HepG2 (cell line): Measurements from ENCODE around the gene NUDT22. TPM values are rescaled to one million over a fixed set of nuclear protein-coding genes. Genes with fewer than 3 reads are reported as not detected.

Source experiments
- AHR ChIP-seq: IDR thresholded peaks from 2 replicates; pipeline ENCODE4 v1.6.1; 2018; ENCODE audit warnings: missing genetic modification reagents, missing compliant biosample characterization
- CCDC6 ChIP-seq: sonication (generic); formaldehyde crosslinking; IDR thresholded peaks from 2 replicates; pipeline ENCODE4 v1.8.1; 2022; ENCODE audit warnings: mild to moderate bottlenecking, missing genetic modification reagents, moderate library complexity
- CEBPG ChIP-seq: IDR thresholded peaks from 2 replicates; pipeline ENCODE4 v1.6.1; 2016
- CREB1 ChIP-seq, 2 experiments: fragments of 450-650 bp in 1 of 2; IDR thresholded peaks; 2 replicates each; pipeline ENCODE4 v1.6.1; 2016 to 2017; ENCODE audit warnings: control low read depth in 1 of 2, mild to moderate bottlenecking in 1 of 2, missing compliant biosample characterization in 1 of 2, missing genetic modification characterization in 1 of 2
- ELF3 ChIP-seq: IDR thresholded peaks from 2 replicates; pipeline ENCODE4 v1.6.1; 2016; ENCODE audit warnings: missing genetic modification reagents, missing compliant biosample characterization
- ETV5 ChIP-seq: IDR thresholded peaks from 2 replicates; pipeline ENCODE4 v1.6.1; 2018; ENCODE audit warnings: missing biosample characterization, missing genetic modification reagents, inconsistent platforms, borderline replicate concordance
- HMG20A ChIP-seq: IDR thresholded peaks from 2 replicates; pipeline ENCODE4 v1.6.1; 2016; ENCODE audit warnings: borderline replicate concordance
- HNRNPK ChIP-seq: fragments of 200-400 bp; formaldehyde crosslinking; IDR thresholded peaks from 2 replicates; pipeline ENCODE4 v1.6.1; 2018; ENCODE audit warnings: low read length, low read depth, moderate library complexity, mild to moderate bottlenecking; ENCODE audit not compliant: poor library complexity, severe bottlenecking
- JUNB ChIP-seq: sonication (generic); formaldehyde crosslinking; IDR thresholded peaks from 2 replicates; pipeline ENCODE4 v1.8.0; 2022; ENCODE audit warnings: missing genetic modification reagents, mild to moderate bottlenecking, borderline replicate concordance
- NCOA5 ChIP-seq: sonication (generic); formaldehyde crosslinking; IDR thresholded peaks from 2 replicates; pipeline ENCODE4 v1.4.0; 2020; ENCODE audit warnings: missing genetic modification reagents
- NFKB2 ChIP-seq: sonication (generic); formaldehyde crosslinking; IDR thresholded peaks from 2 replicates; pipeline ENCODE4 v1.4.0; 2020; ENCODE audit warnings: missing genetic modification reagents, borderline replicate concordance
- PAWR ChIP-seq: sonication (generic); formaldehyde crosslinking; IDR thresholded peaks from 2 replicates; pipeline ENCODE4 v1.4.0; 2020; ENCODE audit warnings: missing genetic modification reagents, mild to moderate bottlenecking, borderline replicate concordance
- SCMH1 ChIP-seq: sonication (generic); formaldehyde crosslinking; IDR thresholded peaks from 2 replicates; pipeline ENCODE4 v1.9.0; 2021; ENCODE audit warnings: missing genetic modification reagents, mild to moderate bottlenecking, borderline replicate concordance
- TBX3 ChIP-seq: fragments of 450-650 bp; IDR thresholded peaks from 2 replicates; pipeline ENCODE4 v1.6.1; 2017; ENCODE audit warnings: antibody characterized with exemption, mild to moderate bottlenecking, inconsistent platforms, borderline replicate concordance
- WIZ ChIP-seq: sonication (generic); formaldehyde crosslinking; IDR thresholded peaks from 2 replicates; pipeline ENCODE4 v1.5.1; 2020; ENCODE audit warnings: mild to moderate bottlenecking, missing genetic modification reagents
- ZBTB3 ChIP-seq: sonication (generic); formaldehyde crosslinking; IDR thresholded peaks from 2 replicates; pipeline ENCODE4 v1.4.0; 2020; ENCODE audit warnings: low read depth, mild to moderate bottlenecking, moderate library complexity, missing genetic modification reagents, borderline replicate concordance
- ZGPAT ChIP-seq: IDR thresholded peaks from 2 replicates; pipeline ENCODE4 v1.6.1; 2016; ENCODE audit warnings: mild to moderate bottlenecking
- ZNF280B ChIP-seq: sonication (generic); formaldehyde crosslinking; IDR thresholded peaks from 2 replicates; pipeline ENCODE4 v1.5.0; 2020; ENCODE audit warnings: missing genetic modification reagents, mild to moderate bottlenecking, borderline replicate concordance
- ZNF343 ChIP-seq: sonication (generic); formaldehyde crosslinking; IDR thresholded peaks from 2 replicates; pipeline ENCODE4 v1.4.0; 2020; ENCODE audit warnings: mild to moderate bottlenecking, missing genetic modification reagents
- ZNF550 ChIP-seq: sonication (generic); formaldehyde crosslinking; IDR thresholded peaks from 2 replicates; pipeline ENCODE4 v1.4.0; 2020; ENCODE audit warnings: mild to moderate bottlenecking, missing genetic modification reagents, borderline replicate concordance
- ZNF800 ChIP-seq: sonication (generic); formaldehyde crosslinking; IDR thresholded peaks from 2 replicates; pipeline ENCODE4 v1.4.0; 2020; ENCODE audit warnings: missing genetic modification reagents
- ZNF878 ChIP-seq: sonication (generic); formaldehyde crosslinking; IDR thresholded peaks from 2 replicates; pipeline ENCODE4 v1.8.1; 2023; ENCODE audit warnings: mild to moderate bottlenecking, missing genetic modification reagents, moderate library complexity
- ZNF891 ChIP-seq: sonication (generic); formaldehyde crosslinking; IDR thresholded peaks from 2 replicates; pipeline ENCODE4 v1.5.0; 2020; ENCODE audit warnings: mild to moderate bottlenecking, missing genetic modification reagents
- polyA plus RNA-seq, 8 experiments: library from polyadenylated mRNA; depleted of rRNA in 3 of 8; stranded (reverse) in 7 of 8; unstranded in 1 of 8; fragments of >200 nt; fragmentation: Illumina TruSeq in 4 of 8; extraction: Trizol in 4 of 8; gene quantifications; 2 replicates each; pipeline versions ENCODE4 v1.2.1 to v1.2.3, GENCODE V29; 2011 to 2016; ENCODE audit warnings: low read depth in 4 of 8, missing spikeins in 1 of 8, mixed read lengths in 1 of 8; ENCODE audit not compliant: insufficient read depth in 1 of 8
- total RNA-seq, 5 experiments: library from RNA; depleted of rRNA; stranded (reverse); fragments of >200 nt; fragmentation: Illumina TruSeq; extraction: Trizol; gene quantifications; 2 replicates each; pipeline ENCODE4 v1.2.3, GENCODE V29; 2016; ENCODE audit warnings: low read depth in 1 of 5
- TF ChIP-seq, protein P1 (sequence below): sonication (generic); formaldehyde crosslinking; IDR thresholded peaks from 2 replicates; pipeline ENCODE4 v1.8.0; 2022; ENCODE audit warnings: missing genetic modification reagents, mild to moderate bottlenecking, moderate library complexity, borderline replicate concordance

The NUDT22 gene
- total and polyA plus RNA-seq, 2 of the 13 experiments (the other 11 are each of a cell fraction or from before 2014, with no cell fraction given), result 33.5 to 39.8 TPM

- 0 out of 2 replicates have a peak, but pooled peaks have one; percentile 7 for TF ChIP-seq ZNF800 (CRISPR knock-in tag)
- TF ChIP-seq CREB1 (IDR thresholded peaks at IDR 0.05), result no peak
- TF ChIP-seq CREB1 (CRISPR knock-in tag; IDR thresholded peaks at IDR 0.05), result no peak
- no peak for TF ChIP-seq TBX3
- no peak for TF ChIP-seq ZNF343 (CRISPR knock-in tag)
- TF ChIP-seq HMG20A (CRISPR knock-in tag), result no peak
- no peak for TF ChIP-seq ZNF550
- no peak for TF ChIP-seq ZBTB3 (CRISPR knock-in tag)
- peak; percentile 49; the same call in 1 of the 2 replicates for TF ChIP-seq ETV5 (CRISPR knock-in tag)
- TF ChIP-seq CCDC6, result peak; percentile 85; the same call in 1 of the 2 replicates
- no peak for TF ChIP-seq HNRNPK
- 0 out of 2 replicates have a peak, but pooled peaks have one; percentile 50 for TF ChIP-seq ZNF891 (CRISPR knock-in tag)
- TF ChIP-seq CEBPG, result no peak
- 0 out of 2 replicates have a peak, but pooled peaks have one; percentile 11 for TF ChIP-seq NFKB2
- no peak for TF ChIP-seq WIZ (CRISPR knock-in tag)
- 0 out of 2 replicates have a peak, but pooled peaks have one; percentile 29 for TF ChIP-seq ELF3 (CRISPR knock-in tag)
- TF ChIP-seq AHR (CRISPR knock-in tag), result 0 out of 2 replicates have a peak, but pooled peaks have one; percentile 24
- TF ChIP-seq, protein P1, sequence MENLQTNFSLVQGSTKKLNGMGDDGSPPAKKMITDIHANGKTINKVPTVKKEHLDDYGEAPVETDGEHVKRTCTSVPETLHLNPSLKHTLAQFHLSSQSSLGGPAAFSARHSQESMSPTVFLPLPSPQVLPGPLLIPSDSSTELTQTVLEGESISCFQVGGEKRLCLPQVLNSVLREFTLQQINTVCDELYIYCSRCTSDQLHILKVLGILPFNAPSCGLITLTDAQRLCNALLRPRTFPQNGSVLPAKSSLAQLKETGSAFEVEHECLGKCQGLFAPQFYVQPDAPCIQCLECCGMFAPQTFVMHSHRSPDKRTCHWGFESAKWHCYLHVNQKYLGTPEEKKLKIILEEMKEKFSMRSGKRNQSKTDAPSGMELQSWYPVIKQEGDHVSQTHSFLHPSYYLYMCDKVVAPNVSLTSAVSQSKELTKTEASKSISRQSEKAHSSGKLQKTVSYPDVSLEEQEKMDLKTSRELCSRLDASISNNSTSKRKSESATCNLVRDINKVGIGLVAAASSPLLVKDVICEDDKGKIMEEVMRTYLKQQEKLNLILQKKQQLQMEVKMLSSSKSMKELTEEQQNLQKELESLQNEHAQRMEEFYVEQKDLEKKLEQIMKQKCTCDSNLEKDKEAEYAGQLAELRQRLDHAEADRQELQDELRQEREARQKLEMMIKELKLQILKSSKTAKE, result no peak
- TF ChIP-seq NCOA5 (CRISPR knock-in tag), result no peak
- no peak for TF ChIP-seq ZGPAT (CRISPR knock-in tag)
- TF ChIP-seq JUNB (CRISPR knock-in tag), result no peak
- no peak for TF ChIP-seq ZNF878 (CRISPR knock-in tag)
- TF ChIP-seq ZNF280B, result 0 out of 2 replicates have a peak, but pooled peaks have one; percentile 16
- no peak for TF ChIP-seq SCMH1 (CRISPR knock-in tag)
- TF ChIP-seq PAWR (CRISPR knock-in tag), result no peak
Measured at GRCh38 chr11:64226507-64227051, 505 bp downstream of the NUDT22 start (continued).
